ENCODE measurements around the gene C16orf95.

The C16orf95 gene

GRCh38 chr16:87317750-87318644, 805 bp upstream of the C16orf95 start:
- Histone ChIP-seq H3K27ac (ENCODE audit: poor library complexity, severe bottlenecking) (peak overlapping the region; percentile 68), H3K4me3 (ENCODE audit: severe bottlenecking) (peak overlapping the region; percentile 94), H3K36me3 (ENCODE audit: low read depth) (peaks cover 6% of the 10 kb centered on the region), H3K9me3 (ENCODE audit: severe bottlenecking) (no peaks in the 10 kb centered on the region), H3K4me1 (ENCODE audit: insufficient read depth, poor library complexity, severe bottlenecking) (peaks cover 9% of the 10 kb centered on the region), H3K27me3 (ENCODE audit: insufficient read depth, poor library complexity, severe bottlenecking) (no peaks in the 10 kb centered on the region)
- no peak for TF ChIP-seq CTCF (IDR thresholded peaks at IDR 0.05; ENCODE audit: poor library complexity, severe bottlenecking)
- ATAC-seq (ENCODE audit: low read depth) (peak; percentile 25), DNase-seq (ENCODE audit: low spot score) (no peak)

GRCh38 chr16:87316450-87316922, 706 bp downstream of the C16orf95 start:
- peak overlapping the region; percentile 68 for H3K27ac ChIP-seq (ENCODE audit: poor library complexity, severe bottlenecking)
- peaks cover 9% of the 10 kb centered on the region for H3K4me1 ChIP-seq (ENCODE audit: insufficient read depth, poor library complexity, severe bottlenecking)
- ATAC-seq (ENCODE audit: low read depth): no peak
- no peak for TF ChIP-seq CTCF (IDR thresholded peaks at IDR 0.05; ENCODE audit: poor library complexity, severe bottlenecking)
- DNase-seq (ENCODE audit: low spot score): no peak
- peak overlapping the region; percentile 94 for H3K4me3 ChIP-seq (ENCODE audit: severe bottlenecking)
- no peaks in the 10 kb centered on the region for H3K27me3 ChIP-seq (ENCODE audit: insufficient read depth, poor library complexity, severe bottlenecking)
- no peaks in the 10 kb centered on the region for H3K9me3 ChIP-seq (ENCODE audit: severe bottlenecking)
- H3K36me3 ChIP-seq (ENCODE audit: low read depth): peaks cover 6% of the 10 kb centered on the region

GRCh38 chr16:87314990-87315420, 2.2 kb downstream of the C16orf95 start:
- DNase-seq (ENCODE audit: low spot score) (no peak), ATAC-seq (ENCODE audit: low read depth) (no peak)
- Histone ChIP-seq H3K9me3 (ENCODE audit: severe bottlenecking) (no peaks in the 10 kb centered on the region), H3K27me3 (ENCODE audit: insufficient read depth, poor library complexity, severe bottlenecking) (no peaks in the 10 kb centered on the region), H3K36me3 (ENCODE audit: low read depth) (peaks cover 6% of the 10 kb centered on the region), H3K4me3 (ENCODE audit: severe bottlenecking) (no peak overlapping the region), H3K4me1 (ENCODE audit: insufficient read depth, poor library complexity, severe bottlenecking) (peaks cover 9% of the 10 kb centered on the region), H3K27ac (ENCODE audit: poor library complexity, severe bottlenecking) (no peak overlapping the region)
- TF ChIP-seq CTCF (IDR thresholded peaks at IDR 0.05; ENCODE audit: poor library complexity, severe bottlenecking): no peak

GRCh38 chr16:87312008-87312407, 5.2 kb downstream of the C16orf95 start:
- DNase-seq (ENCODE audit: low spot score): no peak
- ATAC-seq (ENCODE audit: low read depth): no peak
- TF ChIP-seq CTCF (IDR thresholded peaks at IDR 0.05; ENCODE audit: poor library complexity, severe bottlenecking): no peak
- Histone ChIP-seq H3K4me1 (ENCODE audit: insufficient read depth, poor library complexity, severe bottlenecking) (no peaks in the 10 kb centered on the region), H3K36me3 (ENCODE audit: low read depth) (no peaks in the 10 kb centered on the region), H3K9me3 (ENCODE audit: severe bottlenecking) (no peaks in the 10 kb centered on the region), H3K27me3 (ENCODE audit: insufficient read depth, poor library complexity, severe bottlenecking) (no peaks in the 10 kb centered on the region), H3K27ac (ENCODE audit: poor library complexity, severe bottlenecking) (no peak overlapping the region), H3K4me3 (ENCODE audit: severe bottlenecking) (no peak overlapping the region)

- Histone ChIP-seq H3K27me3 (ENCODE audit: insufficient read depth, poor library complexity, severe bottlenecking) (no peaks in the 10 kb centered on the region), H3K27ac (ENCODE audit: poor library complexity, severe bottlenecking) (no peak overlapping the region), H3K36me3 (ENCODE audit: low read depth) (no peaks in the 10 kb centered on the region), H3K4me1 (ENCODE audit: insufficient read depth, poor library complexity, severe bottlenecking) (no peaks in the 10 kb centered on the region), H3K9me3 (ENCODE audit: severe bottlenecking) (no peaks in the 10 kb centered on the region), H3K4me3 (ENCODE audit: severe bottlenecking) (no peak overlapping the region)
- TF ChIP-seq CTCF (IDR thresholded peaks at IDR 0.05; ENCODE audit: poor library complexity, severe bottlenecking): no peak
- no peak for DNase-seq (ENCODE audit: low spot score)
- ATAC-seq (ENCODE audit: low read depth): no peak
Observed at GRCh38 chr16:87311387-87311786, 5.8 kb downstream of the C16orf95 start.

Measured in RWPE2 (cell line).